GM18951 (cell line): ENCODE measurements around the gene ZNF223.

Experiments
- POLR2A ChIP-seq: IDR thresholded peaks from 4 replicates; pipeline ENCODE4 v1.6.1; 2011; ENCODE audit warnings: mild to moderate bottlenecking; ENCODE audit not compliant: insufficient read length, insufficient read depth; ENCODE audit errors: extremely low read depth
- in situ Hi-C: fragments of 300-500 bp; cut with MboI; formaldehyde crosslinking; loops from one replicate; pipeline ENCODE4 v1.12.0; 2022; ENCODE audit warnings: low sequenced_read_pairs, mixed read lengths, inconsistent platforms; ENCODE audit not compliant: unreplicated experiment

The ZNF223 gene

DNA sequence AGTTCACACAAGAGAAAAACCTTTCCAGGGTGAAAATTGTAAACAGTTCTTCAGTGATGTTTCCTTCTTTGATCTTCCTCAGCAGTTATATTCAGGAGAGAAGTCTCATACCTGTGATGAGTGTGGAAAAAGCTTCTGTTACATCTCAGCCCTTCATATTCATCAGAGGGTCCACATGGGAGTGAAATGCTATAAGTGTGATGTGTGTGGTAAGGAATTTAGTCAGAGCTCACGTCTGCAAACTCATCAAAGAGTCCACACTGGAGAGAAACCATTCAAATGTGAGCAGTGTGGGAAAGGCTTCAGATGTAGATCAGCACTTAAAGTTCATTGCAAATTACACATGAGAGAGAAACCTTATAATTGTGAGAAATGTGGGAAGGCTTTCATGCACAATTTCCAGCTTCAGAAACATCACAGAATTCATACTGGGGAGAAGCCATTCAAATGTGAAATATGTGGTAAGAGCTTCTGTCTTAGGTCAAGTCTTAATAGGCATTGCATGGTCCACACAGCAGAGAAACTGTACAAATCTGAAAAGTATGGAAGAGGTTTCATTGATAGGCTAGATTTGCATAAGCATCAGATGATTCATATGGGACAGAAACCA, 19.7 kb upstream of the ZNF223 start:
- in situ Hi-C loops = no loop called here
- no peak for TF ChIP-seq POLR2A

DNA sequence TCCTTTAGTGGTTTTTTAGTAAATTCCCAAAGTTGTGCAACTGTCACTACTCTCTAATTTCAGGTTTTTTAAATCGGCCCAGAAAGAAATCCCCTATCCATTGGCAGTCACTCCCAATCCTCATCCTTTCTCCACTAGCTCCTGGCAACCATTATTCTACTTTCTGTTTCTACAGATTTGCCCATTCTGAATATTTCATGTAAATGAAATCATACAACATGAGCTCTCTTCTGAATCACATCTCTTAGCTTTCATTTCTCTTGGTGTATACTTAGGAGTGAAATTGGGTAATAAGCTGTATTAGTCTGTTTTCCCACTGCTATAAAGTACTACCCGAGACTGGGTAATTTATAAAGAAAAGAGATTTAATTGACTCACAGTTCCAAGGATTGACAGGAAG, 9.7 kb upstream of the ZNF223 start:
- in situ Hi-C loops = no loop called here
- no peak for TF ChIP-seq POLR2A

DNA sequence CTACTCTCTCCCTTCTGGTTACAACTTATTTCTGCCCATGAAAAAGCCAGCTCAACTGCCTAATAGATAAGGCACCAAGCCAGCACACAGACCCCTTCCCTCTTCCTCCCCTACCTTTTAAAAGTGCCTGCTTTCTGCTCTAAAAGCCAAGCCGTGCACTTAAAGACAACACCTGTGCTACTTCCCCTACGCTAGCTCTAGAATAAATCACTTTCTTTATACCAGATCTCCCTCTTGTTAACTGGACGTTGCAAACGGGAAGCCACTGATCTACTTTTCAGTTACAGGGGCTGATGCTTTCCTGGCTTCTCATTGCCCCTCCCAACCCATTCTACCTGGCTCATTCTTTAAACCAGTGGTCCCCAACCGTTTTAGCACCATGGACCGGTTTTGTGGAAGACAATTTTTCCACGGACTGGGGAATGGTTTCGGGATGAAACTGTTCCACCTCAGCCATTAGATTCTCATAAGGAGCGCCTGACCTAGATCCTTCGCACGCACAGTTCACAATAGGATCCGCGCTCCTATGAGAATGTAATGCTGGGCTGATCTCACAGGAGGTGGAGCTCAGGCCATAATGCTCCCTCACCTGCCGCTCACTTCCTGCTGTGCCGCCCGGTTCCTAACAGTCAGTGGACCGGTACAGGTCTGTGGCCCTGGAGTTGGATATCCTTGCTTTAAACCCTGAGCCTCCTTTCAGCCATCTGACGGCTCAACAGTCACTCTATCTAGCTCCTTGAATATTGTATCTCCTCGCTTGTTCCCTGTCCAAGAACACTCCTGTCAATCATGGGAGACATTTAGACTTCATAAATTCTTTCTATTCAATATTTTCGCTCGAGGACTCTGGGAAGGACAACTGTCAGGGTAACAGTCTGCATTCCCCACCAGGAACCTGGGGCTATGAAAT, 841 bp upstream of the ZNF223 start:
- in situ Hi-C loops = no loop called here
- TF ChIP-seq POLR2A = no peak

DNA sequence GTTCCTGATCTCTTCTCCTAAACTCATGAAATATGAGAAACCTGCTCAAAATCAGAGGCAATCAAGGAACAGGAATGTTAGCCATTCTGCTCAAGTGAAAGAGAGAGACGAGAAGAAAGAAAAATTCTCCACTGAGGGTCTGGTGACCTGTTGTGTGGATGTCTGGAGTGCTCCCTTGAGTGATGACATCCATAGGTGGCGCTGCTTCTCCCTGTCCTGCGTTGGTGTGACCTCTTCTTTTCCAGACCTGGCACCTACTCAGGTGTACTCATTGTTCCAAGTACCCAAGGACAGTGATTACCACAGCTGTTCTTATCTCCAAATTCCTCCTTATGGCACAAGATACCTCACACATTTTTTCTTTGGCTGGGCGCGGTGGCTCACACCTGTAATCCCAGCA, 4.0 kb downstream of the ZNF223 start:
- TF ChIP-seq POLR2A = no peak
- in situ Hi-C loops = no loop called here

DNA sequence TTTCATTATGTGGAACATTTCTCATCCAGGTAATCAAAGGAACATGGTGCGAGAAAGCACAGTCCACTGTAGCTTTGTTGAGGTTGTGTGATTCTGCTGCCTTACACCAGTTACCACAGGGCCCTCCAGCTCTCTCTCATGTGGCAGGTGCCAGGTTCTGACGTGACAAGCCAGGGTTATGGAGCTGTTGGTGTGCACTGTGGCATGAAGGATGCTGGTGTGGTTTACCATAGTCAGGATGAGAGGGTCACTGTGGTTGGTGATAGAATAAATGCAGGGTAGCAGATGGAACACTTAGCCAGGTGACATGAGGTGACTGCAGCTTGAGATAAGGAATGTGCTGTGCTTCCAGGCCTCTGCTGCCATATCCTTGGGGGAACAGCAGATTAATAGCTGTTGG, 7.4 kb downstream of the ZNF223 start:
- in situ Hi-C loops = no loop called here

DNA sequence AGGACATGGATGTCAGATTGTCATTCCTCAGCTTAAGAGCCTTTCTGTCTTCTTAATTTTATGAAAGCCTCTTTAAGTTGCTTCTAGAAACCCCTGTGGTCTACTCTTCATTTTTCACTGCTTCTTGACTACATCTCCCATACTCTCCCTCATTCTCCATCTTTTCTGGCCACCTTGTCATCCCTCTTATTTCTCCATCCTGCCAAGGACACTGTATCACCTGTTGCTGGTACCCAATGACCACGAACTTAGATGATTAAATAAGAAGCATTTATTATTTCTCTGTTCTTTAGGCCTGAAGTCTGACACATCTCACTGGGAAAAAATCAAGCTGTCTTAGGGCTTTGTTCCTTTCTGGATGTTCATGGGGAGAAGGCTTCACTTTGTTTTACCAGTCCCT, 9.2 kb downstream of the ZNF223 start:
- in situ Hi-C loops = no loop called here
- TF ChIP-seq POLR2A = no peak

More for the DNA sequence above, 7.4 kb downstream of the ZNF223 start:
- TF ChIP-seq POLR2A = no peak

DNA sequence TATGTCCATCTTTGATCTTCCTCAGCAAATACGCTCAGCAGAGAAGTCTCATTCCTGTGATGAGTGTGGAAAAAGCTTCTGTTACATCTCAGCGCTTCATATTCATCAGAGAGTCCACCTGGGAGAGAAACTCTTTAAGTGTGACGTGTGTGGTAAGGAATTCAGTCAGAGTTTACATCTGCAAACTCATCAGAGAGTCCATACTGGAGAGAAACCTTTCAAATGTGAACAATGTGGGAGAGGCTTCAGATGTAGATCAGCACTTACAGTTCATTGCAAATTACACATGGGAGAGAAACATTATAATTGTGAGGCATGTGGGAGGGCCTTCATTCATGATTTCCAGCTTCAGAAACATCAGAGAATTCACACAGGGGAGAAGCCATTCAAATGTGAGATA, 14.5 kb downstream of the ZNF223 start:
- in situ Hi-C loops = no loop called here
- no peak for TF ChIP-seq POLR2A

DNA sequence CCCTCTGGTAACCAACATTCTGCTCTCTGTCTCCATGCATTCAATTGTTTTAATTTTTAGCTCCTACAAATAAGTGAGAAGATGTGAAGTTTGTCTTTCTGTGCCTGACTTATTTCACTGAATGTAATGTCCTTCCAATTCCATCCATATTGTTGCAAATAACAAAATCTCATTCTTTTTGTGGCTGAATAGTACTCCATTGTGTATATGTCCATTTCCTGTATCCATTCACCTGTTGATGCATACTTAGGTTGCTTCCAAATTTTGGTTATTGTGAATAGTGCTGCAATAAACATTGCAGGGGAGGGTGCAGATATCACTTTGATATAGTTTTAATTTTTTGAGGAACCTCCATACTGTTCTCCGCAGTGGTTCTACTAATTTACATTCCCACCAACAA, 17.6 kb downstream of the ZNF223 start:
- in situ Hi-C loops = no loop called here
- TF ChIP-seq POLR2A = no peak

DNA sequence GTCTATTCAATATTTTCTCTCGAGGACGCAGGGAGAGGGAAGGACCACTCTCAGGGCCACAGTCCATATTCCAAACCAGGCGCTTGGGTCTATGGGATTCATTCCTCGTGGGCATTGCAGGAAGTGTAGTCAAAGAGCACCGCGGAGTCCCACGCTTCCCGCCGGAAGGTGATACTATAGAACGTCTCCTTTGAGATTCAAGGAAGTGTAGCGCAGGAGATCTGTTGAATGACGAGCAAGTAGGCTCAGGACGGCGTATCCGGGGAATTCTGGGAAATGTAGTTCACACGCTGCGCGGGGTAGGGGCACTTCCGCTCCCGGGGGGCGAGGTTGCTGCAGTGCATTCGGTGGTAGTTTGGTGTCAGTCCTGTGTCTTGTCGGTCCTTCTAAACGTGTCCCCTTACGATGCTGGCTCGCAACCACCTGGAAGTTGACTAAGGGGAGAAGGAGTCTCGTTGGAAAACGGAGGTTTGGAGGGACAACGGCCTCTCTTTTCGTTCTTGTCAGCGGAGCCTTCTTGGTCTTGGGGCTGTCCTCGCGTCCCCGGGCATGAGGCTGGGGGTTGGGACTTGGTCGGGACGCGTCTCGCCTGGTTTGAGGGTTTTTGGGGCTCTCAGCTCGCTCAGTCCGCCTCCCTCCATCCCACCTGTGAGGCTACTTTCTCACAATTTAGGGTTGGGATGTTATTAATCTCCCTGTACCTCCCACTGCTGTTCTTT, 20.1 kb downstream of the ZNF223 start, which contains the start of gene ZNF284:
Gene ZNF284 (plus strand): TSS at position 336 of the 719 bp plus-strand sequence. CDS start 4,231 bp downstream, outside the sequence.
- in situ Hi-C loops = no loop called here
- TF ChIP-seq POLR2A = peak; percentile 61

DNA sequence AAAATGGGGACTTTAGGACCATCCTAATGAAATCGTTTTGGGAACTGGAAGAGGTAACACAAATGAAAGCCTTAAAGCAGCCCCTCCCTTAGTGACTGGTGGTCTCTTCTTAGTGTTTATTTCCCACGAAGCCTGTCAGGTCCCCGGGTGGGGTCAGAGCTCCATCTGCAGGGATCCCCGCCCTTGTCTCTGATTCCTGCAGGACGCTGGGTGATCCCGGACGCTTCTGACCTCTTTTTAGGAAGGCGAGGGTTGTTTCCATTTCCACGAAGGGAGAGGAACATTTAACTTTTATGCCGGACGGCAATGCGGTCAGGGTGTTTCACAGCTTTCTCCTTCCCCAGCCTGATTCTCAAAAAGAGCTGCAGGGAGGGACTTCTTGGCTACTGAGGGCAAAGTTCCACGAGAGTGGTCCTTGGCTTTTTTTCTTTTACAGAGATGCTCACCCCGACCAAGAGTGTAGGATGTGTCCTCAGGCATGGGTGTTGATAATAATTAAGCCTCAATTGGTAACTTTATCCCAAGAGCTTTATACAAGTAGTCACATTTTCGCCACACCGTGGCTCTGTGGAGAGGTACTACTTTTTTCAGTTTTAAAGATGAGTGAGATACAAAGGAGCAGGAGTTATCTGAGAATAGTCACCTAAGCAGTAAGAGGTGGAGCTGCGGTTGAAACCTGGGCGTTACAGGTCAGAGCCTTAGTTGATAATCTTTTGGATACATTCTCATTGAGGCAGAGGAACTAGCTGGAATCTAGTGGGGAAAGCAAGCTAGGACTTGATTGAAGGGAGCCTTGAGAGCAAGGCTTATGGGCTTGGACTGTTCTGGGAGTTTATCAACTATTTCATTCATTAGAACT, 20.9 kb downstream of the ZNF223 start:
- in situ Hi-C loops = no loop called here
- no peak for TF ChIP-seq POLR2A

DNA sequence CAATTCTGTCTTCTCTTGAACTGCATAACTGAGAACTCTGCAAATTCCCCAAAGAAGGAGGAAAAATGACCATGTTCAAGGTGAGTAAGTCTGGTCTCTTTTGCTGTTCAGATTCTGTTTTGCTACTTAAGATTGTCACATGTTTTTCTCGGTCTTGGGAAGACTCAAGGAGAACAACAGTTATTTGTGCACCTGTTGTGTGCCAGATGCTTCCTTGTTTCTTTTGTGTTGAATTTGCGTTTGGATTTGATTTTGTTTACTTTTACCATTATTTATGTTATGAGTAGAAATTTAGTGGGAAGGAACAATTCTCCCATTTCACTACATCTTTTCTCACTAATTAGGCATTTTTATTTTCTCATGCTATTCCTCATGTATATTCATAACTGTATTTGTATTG, 24.5 kb downstream of the ZNF223 start:
- TF ChIP-seq POLR2A = no peak
- in situ Hi-C loops = no loop called here

DNA sequence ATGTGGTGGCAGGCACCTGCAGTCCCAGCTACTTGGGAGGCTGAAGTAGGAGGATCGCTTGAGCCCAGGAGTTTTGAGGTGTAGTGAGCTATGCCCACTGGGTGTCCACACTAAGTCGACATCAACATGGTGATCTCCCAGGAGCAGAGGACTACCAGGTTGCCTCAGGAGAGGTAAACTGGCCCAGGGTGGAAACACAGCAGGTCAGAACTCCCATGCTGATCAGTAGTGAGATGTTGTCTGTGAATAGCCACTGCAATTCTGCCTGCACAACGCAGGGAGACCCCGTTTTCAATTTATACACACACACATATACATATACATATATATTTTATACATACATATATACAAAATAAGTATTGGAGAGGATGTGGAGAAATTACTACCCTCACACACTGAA, 40.3 kb downstream of the ZNF223 start:
- in situ Hi-C loops = no loop called here
- TF ChIP-seq POLR2A = no peak
